NCI-H1105 (cell line): Measurements from ENCODE around the gene CMTR1.
"Not testable (repeated sequence)": the region's sequence is repeated elsewhere in the genome, so short reads cannot be mapped to it uniquely, and the experiment has no call there.

Experiments used
- DNase-seq: peaks from one replicate; lab custom pipeline; 2025; lab: John Stamatoyannopoulos, UW

The CMTR1 gene

GRCh38 chr6:37432916-37433656 is at the start of gene CMTR1:
TSS of gene CMTR1 (plus strand) at chr6:37433221. CDS start at chr6:37435630, 2,409 bp downstream.
- DNase-seq: peak; percentile 89

- DNase-seq: no peak
Measured at GRCh38 chr6:37388578-37388977, 44.4 kb upstream of the CMTR1 start.

- DNase-seq: no peak
Measured at GRCh38 chr6:37389857-37390256, 43.2 kb upstream of the CMTR1 start.

- no peak for DNase-seq
Measured at GRCh38 chr6:37391120-37391519, 41.9 kb upstream of the CMTR1 start.

GRCh38 chr6:37392821-37393220 is 40.2 kb upstream of the CMTR1 start:
- no peak for DNase-seq

GRCh38 chr6:37393381-37393929 is 39.6 kb upstream of the CMTR1 start:
- no peak for DNase-seq

- DNase-seq: no peak
Measured at GRCh38 chr6:37396571-37397180, 36.3 kb upstream of the CMTR1 start.

- DNase-seq: no peak
Measured at GRCh38 chr6:37399131-37399530, 33.9 kb upstream of the CMTR1 start.

- no peak for DNase-seq
Measured at GRCh38 chr6:37399795-37400490, 33.1 kb upstream of the CMTR1 start.

GRCh38 chr6:37401658-37402057 is 31.4 kb upstream of the CMTR1 start:
- DNase-seq: not testable (repeated sequence)

GRCh38 chr6:37406726-37407341 is 26.2 kb upstream of the CMTR1 start:
- DNase-seq: no peak

- no peak for DNase-seq
Measured at GRCh38 chr6:37407948-37408347, 25.1 kb upstream of the CMTR1 start.

- DNase-seq: no peak
Measured at GRCh38 chr6:37409501-37409900, 23.5 kb upstream of the CMTR1 start.

GRCh38 chr6:37417393-37417792 is 15.6 kb upstream of the CMTR1 start:
- DNase-seq: no peak

- DNase-seq: no peak
Measured at GRCh38 chr6:37418722-37419121, 14.3 kb upstream of the CMTR1 start.

- no peak for DNase-seq
Measured at GRCh38 chr6:37426058-37426944, 6.7 kb upstream of the CMTR1 start.

GRCh38 chr6:37426945-37427510 is 6.0 kb upstream of the CMTR1 start:
- no peak for DNase-seq

GRCh38 chr6:37429352-37429750 is 3.7 kb upstream of the CMTR1 start:
- DNase-seq: no peak

GRCh38 chr6:37432590-37432915 is 468 bp upstream of the CMTR1 start:
- DNase-seq: no peak

GRCh38 chr6:37433657-37434271 is 743 bp downstream of the CMTR1 start:
- no peak for DNase-seq

GRCh38 chr6:37435373-37435772 is 2.4 kb downstream of the CMTR1 start:
- DNase-seq: no peak
